Panc1 (cell line): Measurements from ENCODE around the gene CLECL1. TPM values are rescaled to one million over a fixed set of nuclear protein-coding genes. Genes with fewer than 3 reads are reported as not detected.
"Not testable (repeated sequence)": the region's sequence is repeated elsewhere in the genome, so short reads cannot be mapped to it uniquely, and the experiment has no call there.

Experiments
- ATAC-seq: fragments of 200-7000 bp; cut with Tn5 transposase; 2 replicates; pipeline ENCODE4 v1.9.1; 2020; ENCODE audit warnings: mild to moderate bottlenecking, moderate library complexity
- BruUV-seq: library from RNA; stranded (reverse); fragments of 400-500 nt; replicated peaks from 2 replicates; lab custom pipeline; 2021; lab: Mats Ljungman, UMichigan
- CTCF ChIA-PET: fragments of 300-600 bp; sonication (Branson Sonifier 250); formaldehyde crosslinking; loops from one replicate; lab custom pipeline; 2022; ENCODE audit warnings: antibody characterized with exemption; lab: Charles Lee
- POLR2A ChIA-PET: fragments of 300-600 bp; sonication (Branson Sonifier 250); formaldehyde crosslinking; loops from one replicate; lab custom pipeline; 2022; ENCODE audit warnings: antibody characterized with exemption; lab: Charles Lee
- DNase-seq: peaks from one replicate; pipeline ENCODE4 v3.0.0-alpha.2; 2010; ENCODE audit warnings: low read depth, low spot score
- H3K27ac ChIP-seq: 2 replicates; pipeline ENCODE4 v1.5.1; 2011; ENCODE audit warnings: mild to moderate bottlenecking, low read length, inconsistent platforms
- H3K27me3 ChIP-seq: fragments of 200-500 bp; sonication (Bioruptor generic); 2 replicates; pipeline ENCODE4 v1.6.0; 2014; ENCODE audit warnings: low read length, inconsistent platforms; ENCODE audit not compliant: control insufficient read depth, insufficient read depth
- H3K36me3 ChIP-seq: fragments of 200-500 bp; sonication (Bioruptor generic); 2 replicates; pipeline ENCODE4 v1.5.1; 2014; ENCODE audit warnings: inconsistent platforms, mild to moderate bottlenecking, low read length, moderate library complexity; ENCODE audit not compliant: control insufficient read depth, insufficient read depth
- H3K4me1 ChIP-seq: 2 replicates; pipeline ENCODE4 v1.5.1; 2011; ENCODE audit warnings: inconsistent platforms, mild to moderate bottlenecking, low read length, moderate library complexity; ENCODE audit not compliant: control insufficient read depth, insufficient read depth
- H3K4me3 ChIP-seq, 2 experiments: 2 replicates each; pipeline ENCODE4 v1.5.1; 2011 to 2012; ENCODE audit warnings: low read depth in 2 of 2, low read length in 2 of 2, mild to moderate bottlenecking in 2 of 2, inconsistent platforms in 1 of 2, moderate library complexity in 1 of 2
- H3K9me3 ChIP-seq: fragments of 200-500 bp; sonication (Bioruptor generic); 2 replicates; pipeline ENCODE4 v1.5.1; 2014; ENCODE audit warnings: low read depth, mild to moderate bottlenecking, inconsistent platforms, low read length, moderate library complexity; ENCODE audit not compliant: control insufficient read depth, insufficient read depth
- POLR2AphosphoS5 ChIP-seq: IDR thresholded peaks from 2 replicates; pipeline ENCODE4 v1.6.1; 2012; ENCODE audit warnings: mild to moderate bottlenecking, low read depth, low read length, moderate library complexity
- SIN3A ChIP-seq: IDR thresholded peaks from 2 replicates; pipeline ENCODE4 v1.6.1; 2012; ENCODE audit warnings: low read depth, mild to moderate bottlenecking, low read length, moderate library complexity, borderline replicate concordance; ENCODE audit not compliant: insufficient read depth
- TCF7L2 ChIP-seq: IDR thresholded peaks from 2 replicates; pipeline ENCODE4 v1.6.1; 2011; ENCODE audit warnings: mild to moderate bottlenecking, low read depth, low read length, inconsistent platforms
- in situ Hi-C: cut with HindIII; loops from 2 replicates; pipeline ENCODE4 v1.10.0; 2016; ENCODE audit warnings: low sequenced_read_pairs, low pct_unique_long_range_greater_than_20kb
- intact Hi-C: fragments of 100-400 bp; cut with micrococcal nuclease; formaldehyde crosslinking; loops from one replicate; pipeline ENCODE4 v1.10.0; 2022; ENCODE audit not compliant: unreplicated experiment
- total RNA-seq: library from RNA; stranded (reverse); gene quantifications from one replicate; pipeline ENCODE4 v1.2.1, GENCODE V29; 2021; ENCODE audit not compliant: unreplicated experiment
- TF ChIP-seq, protein P1 (sequence below), 2 experiments: IDR thresholded peaks; 2 replicates each; pipeline ENCODE4 v1.6.1; 2011 to 2012; ENCODE audit warnings: low read depth in 2 of 2, control low read depth in 1 of 2, low read length in 1 of 2, mild to moderate bottlenecking in 1 of 2, moderate library complexity in 1 of 2; ENCODE audit not compliant: insufficient read depth in 1 of 2
- TF ChIP-seq, protein P2 (sequence below): fragments of 450-650 bp; IDR thresholded peaks from 2 replicates; pipeline ENCODE4 v1.5.1; 2017; ENCODE audit warnings: mild to moderate bottlenecking

Gene CLECL1
- total RNA-seq, 1 experiment from 2014 or later: not detected

DNA sequence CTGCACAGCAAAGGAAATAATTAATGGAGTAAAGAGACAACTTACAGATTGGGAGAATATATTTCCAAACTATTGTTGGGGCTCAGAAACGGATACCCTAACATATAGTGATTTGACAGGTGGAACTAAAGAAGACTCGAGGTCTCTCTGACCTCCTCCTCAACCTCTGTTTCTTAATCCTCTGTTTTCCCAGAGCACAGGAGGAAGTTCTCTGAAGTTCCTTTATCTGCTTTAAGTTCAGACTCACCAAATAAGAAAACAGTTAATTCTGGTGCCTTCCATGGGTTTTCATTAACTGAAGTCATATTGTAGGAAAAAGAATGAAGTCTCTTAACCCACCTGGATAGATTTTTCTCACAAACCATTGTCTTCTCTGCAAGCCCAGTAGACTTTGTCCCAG is 34.2 kb downstream of the CLECL1 start:
- TF ChIP-seq, protein P1, sequence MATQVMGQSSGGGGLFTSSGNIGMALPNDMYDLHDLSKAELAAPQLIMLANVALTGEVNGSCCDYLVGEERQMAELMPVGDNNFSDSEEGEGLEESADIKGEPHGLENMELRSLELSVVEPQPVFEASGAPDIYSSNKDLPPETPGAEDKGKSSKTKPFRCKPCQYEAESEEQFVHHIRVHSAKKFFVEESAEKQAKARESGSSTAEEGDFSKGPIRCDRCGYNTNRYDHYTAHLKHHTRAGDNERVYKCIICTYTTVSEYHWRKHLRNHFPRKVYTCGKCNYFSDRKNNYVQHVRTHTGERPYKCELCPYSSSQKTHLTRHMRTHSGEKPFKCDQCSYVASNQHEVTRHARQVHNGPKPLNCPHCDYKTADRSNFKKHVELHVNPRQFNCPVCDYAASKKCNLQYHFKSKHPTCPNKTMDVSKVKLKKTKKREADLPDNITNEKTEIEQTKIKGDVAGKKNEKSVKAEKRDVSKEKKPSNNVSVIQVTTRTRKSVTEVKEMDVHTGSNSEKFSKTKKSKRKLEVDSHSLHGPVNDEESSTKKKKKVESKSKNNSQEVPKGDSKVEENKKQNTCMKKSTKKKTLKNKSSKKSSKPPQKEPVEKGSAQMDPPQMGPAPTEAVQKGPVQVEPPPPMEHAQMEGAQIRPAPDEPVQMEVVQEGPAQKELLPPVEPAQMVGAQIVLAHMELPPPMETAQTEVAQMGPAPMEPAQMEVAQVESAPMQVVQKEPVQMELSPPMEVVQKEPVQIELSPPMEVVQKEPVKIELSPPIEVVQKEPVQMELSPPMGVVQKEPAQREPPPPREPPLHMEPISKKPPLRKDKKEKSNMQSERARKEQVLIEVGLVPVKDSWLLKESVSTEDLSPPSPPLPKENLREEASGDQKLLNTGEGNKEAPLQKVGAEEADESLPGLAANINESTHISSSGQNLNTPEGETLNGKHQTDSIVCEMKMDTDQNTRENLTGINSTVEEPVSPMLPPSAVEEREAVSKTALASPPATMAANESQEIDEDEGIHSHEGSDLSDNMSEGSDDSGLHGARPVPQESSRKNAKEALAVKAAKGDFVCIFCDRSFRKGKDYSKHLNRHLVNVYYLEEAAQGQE (IDR thresholded peaks at IDR 0.05; ENCODE audit: insufficient read depth in 1 of 2, low read depth in 2 of 2, low read length in 1 of 2): no peak
- TF ChIP-seq SIN3A: no peak
- no peak for TF ChIP-seq TCF7L2
- TF ChIP-seq, protein P2, sequence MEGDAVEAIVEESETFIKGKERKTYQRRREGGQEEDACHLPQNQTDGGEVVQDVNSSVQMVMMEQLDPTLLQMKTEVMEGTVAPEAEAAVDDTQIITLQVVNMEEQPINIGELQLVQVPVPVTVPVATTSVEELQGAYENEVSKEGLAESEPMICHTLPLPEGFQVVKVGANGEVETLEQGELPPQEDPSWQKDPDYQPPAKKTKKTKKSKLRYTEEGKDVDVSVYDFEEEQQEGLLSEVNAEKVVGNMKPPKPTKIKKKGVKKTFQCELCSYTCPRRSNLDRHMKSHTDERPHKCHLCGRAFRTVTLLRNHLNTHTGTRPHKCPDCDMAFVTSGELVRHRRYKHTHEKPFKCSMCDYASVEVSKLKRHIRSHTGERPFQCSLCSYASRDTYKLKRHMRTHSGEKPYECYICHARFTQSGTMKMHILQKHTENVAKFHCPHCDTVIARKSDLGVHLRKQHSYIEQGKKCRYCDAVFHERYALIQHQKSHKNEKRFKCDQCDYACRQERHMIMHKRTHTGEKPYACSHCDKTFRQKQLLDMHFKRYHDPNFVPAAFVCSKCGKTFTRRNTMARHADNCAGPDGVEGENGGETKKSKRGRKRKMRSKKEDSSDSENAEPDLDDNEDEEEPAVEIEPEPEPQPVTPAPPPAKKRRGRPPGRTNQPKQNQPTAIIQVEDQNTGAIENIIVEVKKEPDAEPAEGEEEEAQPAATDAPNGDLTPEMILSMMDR: no peak
- TF ChIP-seq POLR2AphosphoS5: no peak
- Histone ChIP-seq H3K4me1 (no peaks in the 10 kb centered on the region), H3K4me3 (no peak overlapping the region), H3K9me3 (no peaks in the 10 kb centered on the region), H3K27ac (no peak overlapping the region), H3K27me3 (no peaks in the 10 kb centered on the region), H3K36me3 (no peaks in the 10 kb centered on the region)
- no peak for ATAC-seq
- ChIA-PET POLR2A (no interaction called here), CTCF (no interaction called here)
- BruUV-seq: no TSS peak
- DNase-seq: no peak
- intact Hi-C loops (no loop called here), in situ Hi-C loops (no loop called here)

DNA sequence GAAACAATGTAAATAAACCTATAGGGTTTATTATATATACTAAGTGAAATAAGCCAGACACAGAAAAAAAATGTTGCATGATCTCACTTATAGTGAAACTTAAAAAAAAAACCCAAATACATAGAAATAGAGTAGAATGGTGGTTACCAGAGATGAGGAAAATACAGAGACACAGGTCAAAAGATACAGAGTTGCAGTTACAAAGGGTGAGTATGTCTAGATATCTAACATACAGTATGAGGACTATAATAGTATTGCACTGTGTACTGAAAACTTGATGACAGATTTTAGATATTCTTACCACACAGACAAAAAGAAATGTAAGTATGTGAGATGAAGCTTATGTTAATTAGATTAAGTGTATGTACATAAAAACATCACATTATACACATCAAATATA is 35.3 kb downstream of the CLECL1 start:
- ChIA-PET CTCF (no interaction called here), POLR2A (no interaction called here)
- Histone ChIP-seq H3K4me1 (no peaks in the 10 kb centered on the region), H3K36me3 (no peaks in the 10 kb centered on the region; the same call in 1 of the 2 replicates), H3K27me3 (no peaks in the 10 kb centered on the region), H3K9me3 (no peaks in the 10 kb centered on the region), H3K27ac (no peak overlapping the region), H3K4me3 (no peak overlapping the region)
- DNase-seq (no peak), ATAC-seq (no peak)
- in situ Hi-C loops: no loop called here
- intact Hi-C loops: no loop called here
- TF ChIP-seq, protein P2: no peak
- no peak for TF ChIP-seq SIN3A
- TF ChIP-seq, protein P1 (IDR thresholded peaks at IDR 0.05; ENCODE audit: insufficient read depth in 1 of 2, low read depth in 2 of 2, low read length in 1 of 2): no peak
- no peak for TF ChIP-seq POLR2AphosphoS5
- no peak for TF ChIP-seq TCF7L2
- BruUV-seq: no TSS peak

DNA sequence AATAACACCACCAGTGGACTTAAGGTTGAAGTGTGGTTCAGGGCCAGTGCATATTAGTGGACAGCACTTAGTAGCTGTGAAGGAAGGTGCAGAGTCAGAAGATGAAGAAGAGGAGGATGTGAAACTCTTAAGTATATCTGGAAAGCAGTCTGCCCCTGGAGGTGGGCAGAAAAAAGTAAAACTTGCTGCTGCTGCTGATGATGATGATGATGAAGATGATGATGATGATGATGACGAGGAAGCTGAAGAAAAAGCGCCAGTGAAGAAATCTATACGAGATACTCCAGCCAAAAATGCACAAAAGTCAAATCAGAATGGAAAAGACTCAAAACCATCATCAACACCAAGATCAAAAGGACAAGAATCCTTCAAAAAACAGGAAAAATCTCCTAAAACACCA is 37.2 kb downstream of the CLECL1 start:
- H3K4me3 ChIP-seq, H3K27ac ChIP-seq, intact Hi-C loops, H3K36me3 ChIP-seq, H3K9me3 ChIP-seq, POLR2A ChIA-PET, H3K4me1 ChIP-seq, BruUV-seq, DNase-seq, CTCF ChIA-PET, in situ Hi-C loops, ATAC-seq, H3K27me3 ChIP-seq: not testable (repeated sequence)

DNA sequence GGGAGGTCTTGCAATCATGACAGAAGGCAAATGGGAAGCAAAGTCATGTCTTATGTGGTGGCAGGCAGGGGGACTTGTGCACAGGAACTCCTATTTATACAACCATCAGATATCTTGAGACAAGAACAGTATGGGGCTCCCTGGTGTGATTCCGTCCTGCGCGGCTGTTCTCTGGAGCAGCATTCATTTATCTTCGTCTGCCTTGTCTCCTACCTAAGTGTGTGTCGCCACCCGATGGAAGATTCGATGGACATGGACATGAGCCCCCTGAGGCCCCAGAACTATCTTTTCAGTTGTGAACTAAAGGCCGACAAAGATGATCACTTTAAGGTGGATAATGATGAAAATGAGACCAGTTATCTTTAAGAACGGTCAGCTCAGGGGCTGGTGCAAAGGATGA is 37.7 kb downstream of the CLECL1 start:
- BruUV-seq, ATAC-seq, DNase-seq, H3K4me3 ChIP-seq, H3K4me1 ChIP-seq, H3K27me3 ChIP-seq, H3K27ac ChIP-seq, intact Hi-C loops, H3K36me3 ChIP-seq, POLR2A ChIA-PET, H3K9me3 ChIP-seq, CTCF ChIA-PET, in situ Hi-C loops: not testable (repeated sequence)
